Endothelial cell of umbilical vein (primary cell): ENCODE data around the gene HOXA9. TPM values are rescaled to one million over a fixed set of nuclear protein-coding genes. Genes with fewer than 3 reads are reported as not detected.

ENCODE experiments used
- BruUV-seq: library from RNA; stranded (reverse); fragments of 400-500 nt; replicated peaks from 2 replicates; lab custom pipeline; 2021; lab: Mats Ljungman, UMichigan
- CTCF ChIA-PET: fragments of 300-600, 350-600 bp; sonication (Branson Sonifier 250); formaldehyde crosslinking; loops from one replicate; lab custom pipeline; 2021; ENCODE audit warnings: antibody characterized with exemption, inconsistent platforms; lab: Charles Lee
- POLR2A ChIA-PET: fragments of 300-600, 350-600 bp; sonication (Branson Sonifier 250); formaldehyde crosslinking; loops from one replicate; lab custom pipeline; 2021; ENCODE audit warnings: antibody characterized with exemption, inconsistent platforms; lab: Charles Lee
- DNase-seq: peaks from one replicate; pipeline ENCODE4 v3.0.0-alpha.2; 2011; ENCODE audit warnings: low read depth, low spot score
- FAIRE-seq: peaks from 2 replicates; lab custom pipeline; 2011; peaks lifted over from hg19 to GRCh38; lab: Jason Lieb, UNC
- H2AFZ ChIP-seq: 2 replicates; pipeline ENCODE4 v1.6.0; 2012; ENCODE audit warnings: low read depth, low read length, control low read depth, inconsistent platforms
- H3K27ac ChIP-seq: 2 replicates; pipeline ENCODE4 v1.5.1; 2011; ENCODE audit warnings: low read depth, mild to moderate bottlenecking, control low read depth, low read length, moderate library complexity; ENCODE audit not compliant: insufficient read depth
- H3K27me3 ChIP-seq, 2 experiments: 2 replicates each; pipeline versions ENCODE4 v1.6.0 to v1.6.1; 2011; ENCODE audit warnings: low read length in 2 of 2, mixed read lengths in 1 of 2; ENCODE audit not compliant: control insufficient read depth in 2 of 2, insufficient read depth in 2 of 2
- H3K36me3 ChIP-seq, 2 experiments: 2 replicates in 1 of 2; 3 replicates in 1 of 2; pipeline ENCODE4 v1.5.1; 2011; ENCODE audit warnings: low read length in 2 of 2, mild to moderate bottlenecking in 1 of 2, moderate library complexity in 1 of 2; ENCODE audit not compliant: control insufficient read depth in 2 of 2, insufficient read depth in 2 of 2; ENCODE audit errors: extremely low read depth in 1 of 2
- H3K4me1 ChIP-seq: 3 replicates; pipeline ENCODE4 v1.5.1; 2011; ENCODE audit warnings: mild to moderate bottlenecking, low read length; ENCODE audit not compliant: control insufficient read depth, insufficient read depth; ENCODE audit errors: extremely low read depth
- H3K4me2 ChIP-seq: 2 replicates; pipeline ENCODE4 v1.6.1; 2011; ENCODE audit warnings: low read length, control low read depth, mixed read lengths; ENCODE audit not compliant: insufficient read depth
- H3K4me3 ChIP-seq, 3 experiments: fragments of 200-600 bp in 1 of 3; sonication (generic), shearing (Covaris generic) in 1 of 3; replicated peaks in 1 of 3; 2 replicates each; pipeline ENCODE4 v1.5.1; 2011 to 2016; ENCODE audit warnings: control low read depth in 3 of 3, low read length in 3 of 3, mild to moderate bottlenecking in 2 of 3, inconsistent platforms in 1 of 3, low read depth in 1 of 3, moderate library complexity in 1 of 3; ENCODE audit not compliant: insufficient read depth in 1 of 3
- H3K79me2 ChIP-seq: 2 replicates; pipeline ENCODE4 v1.6.0; 2012; ENCODE audit warnings: low read length, inconsistent platforms; ENCODE audit not compliant: control insufficient read depth, insufficient read depth
- H3K9ac ChIP-seq: replicated peaks from 2 replicates; pipeline ENCODE3; 2011; ENCODE audit warnings: low read length, control low read depth; ENCODE audit not compliant: insufficient read depth; ENCODE audit errors: extremely low read depth
- H3K9me1 ChIP-seq: replicated peaks from 3 replicates; pipeline ENCODE4 v1.6.0; 2011; ENCODE audit warnings: mild to moderate bottlenecking, low read length; ENCODE audit not compliant: control insufficient read depth, insufficient read depth; ENCODE audit errors: extremely low read depth
- H3K9me3 ChIP-seq: replicated peaks from 2 replicates; pipeline ENCODE4 v1.5.1; 2012; ENCODE audit warnings: low read length, inconsistent platforms; ENCODE audit not compliant: control insufficient read depth, insufficient read depth
- H4K20me1 ChIP-seq: replicated peaks from 2 replicates; pipeline ENCODE3; 2011; ENCODE audit warnings: mild to moderate bottlenecking, low read length; ENCODE audit not compliant: control insufficient read depth, insufficient read depth; ENCODE audit errors: extremely low read depth
- CTCF ChIP-seq, 2 donors: IDR thresholded peaks; 1 replicate in 1 of 2; 2 replicates in 1 of 2; pipeline ENCODE4 v1.5.1; 2011; ENCODE audit warnings: low read length in 2 of 2, mild to moderate bottlenecking in 2 of 2, moderate library complexity in 2 of 2, control low read depth in 1 of 2, inconsistent platforms in 1 of 2, low read depth in 1 of 2; ENCODE audit not compliant: insufficient read depth in 1 of 2; ENCODE audit errors: extremely low read depth in 1 of 2
- EZH2 ChIP-seq: IDR thresholded peaks from 2 replicates; pipeline ENCODE4 v1.6.1; 2012; ENCODE audit warnings: borderline replicate concordance, low read depth, mild to moderate bottlenecking, moderate library complexity, low read length, inconsistent platforms; ENCODE audit not compliant: severe bottlenecking
- FOS ChIP-seq: IDR thresholded peaks from 2 replicates; pipeline ENCODE4 v1.6.1; 2011; ENCODE audit warnings: mild to moderate bottlenecking, low read length, moderate library complexity, borderline replicate concordance; ENCODE audit not compliant: insufficient read depth
- GATA2 ChIP-seq: IDR thresholded peaks from 2 replicates; pipeline ENCODE4 v1.7.0; 2011; ENCODE audit warnings: low read depth, mild to moderate bottlenecking, moderate library complexity, mixed read lengths, low read length; ENCODE audit not compliant: insufficient read length, insufficient read depth
- JUN ChIP-seq: IDR thresholded peaks from 2 replicates; pipeline ENCODE4 v1.6.1; 2011; ENCODE audit warnings: borderline replicate concordance, low read depth; ENCODE audit not compliant: insufficient read length, insufficient read depth
- MAX ChIP-seq: IDR thresholded peaks from 2 replicates; pipeline ENCODE4 v1.6.1; 2011; ENCODE audit not compliant: insufficient read depth, insufficient read length
- MYC ChIP-seq: IDR thresholded peaks from one replicate; pipeline ENCODE4 v1.6.1; 2011; ENCODE audit warnings: mild to moderate bottlenecking, low read depth, low read length
- POLR2A ChIP-seq: IDR thresholded peaks from 2 replicates; pipeline ENCODE4 v1.6.1; 2012; ENCODE audit warnings: low read depth, mild to moderate bottlenecking, control low read depth, low read length
- POLR2AphosphoS5 ChIP-seq: IDR thresholded peaks from 2 replicates; pipeline ENCODE4 v1.6.1; 2012; ENCODE audit warnings: low read depth, mild to moderate bottlenecking, control low read depth, low read length, moderate library complexity; ENCODE audit not compliant: insufficient read depth
- dilution Hi-C: fragments of 300-500 bp; cut with MboI; formaldehyde crosslinking; loops from one replicate; pipeline ENCODE4 v1.15.0; 2019; ENCODE audit warnings: low sequenced_read_pairs; ENCODE audit not compliant: extremely low pct_ligation_motif_present
- intact Hi-C: fragments of 100-400 bp; cut with micrococcal nuclease; formaldehyde crosslinking; loops from one replicate; pipeline ENCODE4 v1.10.0; 2022
- polyA plus RNA-seq, 4 experiments: library from polyadenylated mRNA; depleted of rRNA in 3 of 4; stranded (reverse) in 3 of 4; unstranded in 1 of 4; fragments of >200 nt; gene quantifications; 2 replicates each; pipeline versions ENCODE4 v1.2.1 to v1.2.3, GENCODE V29; 2011 to 2012; ENCODE audit warnings: missing spikeins in 1 of 4
- total RNA-seq: library from RNA; stranded (reverse); gene quantifications from 2 replicates; pipeline ENCODE4 v1.2.3, GENCODE V29; 2021

HOXA9 gene
- total and polyA plus RNA-seq, 2 donors (not counting 3 experiments of a cell fraction or from before 2014, with no cell fraction given) = 47.2 to 61.6 TPM

GRCh38 chr7:27131390-27131819 lies 33.9 kb downstream of the HOXA9 start:
- Histone ChIP-seq H3K79me2 (peaks cover 73% of the 10 kb centered on the region), H3K4me1 (peaks cover 65% of the 10 kb centered on the region), H3K9me1 (no peaks in the 10 kb centered on the region), H3K27me3 (no peaks in the 10 kb centered on the region), H3K36me3 (peaks cover 0 to 11% of the 10 kb centered on the region in 2 experiments), H2AFZ (no peak overlapping the region), H4K20me1 (no peaks in the 10 kb centered on the region), H3K27ac (peak overlapping the region; percentile 67), H3K4me3 (peak overlapping the region in 2 of 3 experiments; percentile 40 to 60), H3K9ac (peak overlapping the region; percentile 36), H3K4me2 (peak overlapping the region; percentile 46), H3K9me3 (no peaks in the 10 kb centered on the region)
- dilution Hi-C loops = no loop called here
- POLR2A ChIA-PET = interaction anchor here (0.7 to 1.6 kb wide), 4 partner anchors 17 to 443 kb away, joined by 3 to 6 read pairs (median 4); partner anchors contain the start of gene SKAP2
- TSS peak; percentile 77 for BruUV-seq
- CTCF ChIA-PET = interaction anchor here (0.9 to 2.7 kb wide), 17 partner anchors 10 to 762 kb away, joined by 3 to 16 read pairs (median 6); partner anchors contain the start of gene HOXA5
- TF ChIP-seq EZH2 (no peak), FOS (no peak), POLR2A (no peak), GATA2 (no peak), JUN (no peak), CTCF (IDR thresholded peaks at IDR 0.05; ENCODE audit: extremely low read depth in 1 of 2, insufficient read depth in 1 of 2, low read depth in 1 of 2, low read length in 2 of 2) (no peak), POLR2AphosphoS5 (no peak), MAX (no peak), MYC (no peak)
- FAIRE-seq (no peak), DNase-seq (peak; percentile 37)
- intact Hi-C loops = no loop called here
